Lower leg skin (tissue), 3 donors: ENCODE measurements around the gene PSMB8.

ENCODE experiments used
- POLR2A ChIP-seq, 2 donors: fragments of 450-650 bp; IDR thresholded peaks; one replicate each; pipeline ENCODE4 v1.6.1; 2016 to 2017; ENCODE audit warnings: antibody characterized with exemption in 2 of 2, mild to moderate bottlenecking in 1 of 2, moderate library complexity in 1 of 2
- TF ChIP-seq, protein P1 (sequence below), 3 donors: fragments of 450-650 bp; IDR thresholded peaks; one replicate each; pipeline ENCODE4 v1.5.1; 2016; ENCODE audit warnings: antibody characterized with exemption in 3 of 3, mild to moderate bottlenecking in 3 of 3, moderate library complexity in 2 of 3

- TF ChIP-seq, protein P1, sequence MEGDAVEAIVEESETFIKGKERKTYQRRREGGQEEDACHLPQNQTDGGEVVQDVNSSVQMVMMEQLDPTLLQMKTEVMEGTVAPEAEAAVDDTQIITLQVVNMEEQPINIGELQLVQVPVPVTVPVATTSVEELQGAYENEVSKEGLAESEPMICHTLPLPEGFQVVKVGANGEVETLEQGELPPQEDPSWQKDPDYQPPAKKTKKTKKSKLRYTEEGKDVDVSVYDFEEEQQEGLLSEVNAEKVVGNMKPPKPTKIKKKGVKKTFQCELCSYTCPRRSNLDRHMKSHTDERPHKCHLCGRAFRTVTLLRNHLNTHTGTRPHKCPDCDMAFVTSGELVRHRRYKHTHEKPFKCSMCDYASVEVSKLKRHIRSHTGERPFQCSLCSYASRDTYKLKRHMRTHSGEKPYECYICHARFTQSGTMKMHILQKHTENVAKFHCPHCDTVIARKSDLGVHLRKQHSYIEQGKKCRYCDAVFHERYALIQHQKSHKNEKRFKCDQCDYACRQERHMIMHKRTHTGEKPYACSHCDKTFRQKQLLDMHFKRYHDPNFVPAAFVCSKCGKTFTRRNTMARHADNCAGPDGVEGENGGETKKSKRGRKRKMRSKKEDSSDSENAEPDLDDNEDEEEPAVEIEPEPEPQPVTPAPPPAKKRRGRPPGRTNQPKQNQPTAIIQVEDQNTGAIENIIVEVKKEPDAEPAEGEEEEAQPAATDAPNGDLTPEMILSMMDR (IDR thresholded peaks at IDR 0.05), result peak in 1 of 3 donors; percentile 65
- TF ChIP-seq POLR2A (IDR thresholded peaks at IDR 0.05), result peak in 1 of 2 donors; percentile 73
Measured at GRCh38 chr6:32853541-32854375, 9.9 kb upstream of the PSMB8 start, which contains the start of the genes PSMB9 and TAP1.
